Progenitor cell of endocrine pancreas (in vitro differentiated cells): Measurements from ENCODE around the gene UBQLN1. TPM values are rescaled to one million over a fixed set of nuclear protein-coding genes. Genes with fewer than 3 reads are reported as not detected.

Experiments used
- DNase-seq: peaks from one replicate; pipeline ENCODE4 v3.0.0; 2021; ENCODE audit warnings: low spot score; ENCODE audit not compliant: unreplicated experiment
- H3K27ac Mint-ChIP-seq: 2 replicates; pipeline ENCODE4 v1.8.0; 2021; ENCODE audit warnings: mild to moderate bottlenecking, moderate library complexity, mixed read lengths
- H3K27me3 Mint-ChIP-seq: 2 replicates; pipeline ENCODE4 v1.8.0; 2021; ENCODE audit warnings: mixed read lengths
- H3K36me3 Mint-ChIP-seq: 2 replicates; pipeline ENCODE4 v1.8.0; 2022; ENCODE audit warnings: mixed read lengths; ENCODE audit not compliant: insufficient read depth
- H3K4me1 Mint-ChIP-seq: 2 replicates; pipeline ENCODE4 v1.8.0; 2021; ENCODE audit warnings: low read depth, mixed read lengths
- H3K4me3 Mint-ChIP-seq: 2 replicates; pipeline ENCODE4 v1.8.0; 2021; ENCODE audit warnings: low read depth, mild to moderate bottlenecking, moderate library complexity, mixed read lengths
- H3K9me3 Mint-ChIP-seq: 2 replicates; pipeline ENCODE4 v1.8.0; 2021; ENCODE audit warnings: low read depth, mixed read lengths
- CTCF ChIP-seq: fragments of 200-600 bp; sonication (generic); IDR thresholded peaks from one replicate; pipeline ENCODE4 v1.5.0; 2021; ENCODE audit warnings: antibody characterized with exemption, mild to moderate bottlenecking; ENCODE audit not compliant: unreplicated experiment
- total RNA-seq: library from RNA; stranded (reverse); gene quantifications from 2 replicates; pipeline ENCODE4 v1.2.1, GENCODE V29; 2021

The UBQLN1 gene
- total RNA-seq, 1 donor from 2014 or later, result 108 TPM

- peaks cover 34% of the 10 kb centered on the region for H3K36me3 Mint-ChIP-seq
- no peaks in the 10 kb centered on the region for H3K27me3 Mint-ChIP-seq
- TF ChIP-seq CTCF, result no peak
- no peaks in the 10 kb centered on the region for H3K4me1 Mint-ChIP-seq
- H3K9me3 Mint-ChIP-seq, result peaks cover 4% of the 10 kb centered on the region
- H3K4me3 Mint-ChIP-seq, result no peak overlapping the region
- no peak for DNase-seq
- no peak overlapping the region for H3K27ac Mint-ChIP-seq
Measured at GRCh38 chr9:83649515-83649914, 58.2 kb downstream of the UBQLN1 start.

- no peak overlapping the region for H3K27ac Mint-ChIP-seq
- peak; percentile 66 for TF ChIP-seq CTCF
- no peaks in the 10 kb centered on the region for H3K27me3 Mint-ChIP-seq
- H3K9me3 Mint-ChIP-seq, result peaks cover 4% of the 10 kb centered on the region
- no peak overlapping the region for H3K4me3 Mint-ChIP-seq
- H3K4me1 Mint-ChIP-seq, result no peaks in the 10 kb centered on the region
- DNase-seq, result peak; percentile 25
- peaks cover 30% of the 10 kb centered on the region for H3K36me3 Mint-ChIP-seq
Measured at GRCh38 chr9:83649080-83649479, 58.7 kb downstream of the UBQLN1 start.

- H3K27me3 Mint-ChIP-seq, result no peaks in the 10 kb centered on the region
- TF ChIP-seq CTCF, result no peak
- H3K9me3 Mint-ChIP-seq, result no peaks in the 10 kb centered on the region
- no peak overlapping the region for H3K4me3 Mint-ChIP-seq
- no peak for DNase-seq
- no peak overlapping the region for H3K27ac Mint-ChIP-seq
- H3K36me3 Mint-ChIP-seq, result peaks cover 18% of the 10 kb centered on the region
- no peaks in the 10 kb centered on the region for H3K4me1 Mint-ChIP-seq
Measured at GRCh38 chr9:83646500-83647239, 61.1 kb downstream of the UBQLN1 start.

- Mint-ChIP-seq H3K4me3 (no peak overlapping the region), H3K27me3 (no peaks in the 10 kb centered on the region), H3K36me3 (peaks cover 7% of the 10 kb centered on the region), H3K9me3 (no peaks in the 10 kb centered on the region), H3K4me1 (no peaks in the 10 kb centered on the region), H3K27ac (peak overlapping the region; percentile 51)
- TF ChIP-seq CTCF, result no peak
- no peak for DNase-seq
Measured at GRCh38 chr9:83642793-83643192, 65.0 kb downstream of the UBQLN1 start.

DNA sequence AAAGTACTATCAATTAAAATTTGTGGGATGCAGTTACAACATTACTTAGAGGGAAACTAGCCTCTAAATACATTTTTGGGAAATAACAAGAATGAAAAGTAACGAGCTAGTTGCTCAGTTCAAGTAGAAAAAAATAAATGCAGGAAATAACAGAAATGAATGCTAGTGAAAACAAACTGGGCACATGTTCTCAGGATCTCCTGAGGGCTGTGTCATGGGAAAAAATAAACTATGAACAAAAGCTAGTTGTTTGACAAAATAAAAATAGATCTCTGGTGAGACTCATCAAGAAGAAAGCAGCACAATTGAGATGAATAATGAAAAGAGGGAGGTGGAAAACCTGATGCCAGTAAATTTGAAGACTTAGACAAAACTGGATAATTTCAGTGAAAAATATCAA, 68.5 kb downstream of the UBQLN1 start:
- no peak for TF ChIP-seq CTCF
- no peak for DNase-seq
- Mint-ChIP-seq H3K9me3 (no peaks in the 10 kb centered on the region), H3K36me3 (peaks cover 6% of the 10 kb centered on the region), H3K4me1 (no peaks in the 10 kb centered on the region), H3K4me3 (no peak overlapping the region), H3K27ac (peak overlapping the region; percentile 1), H3K27me3 (no peaks in the 10 kb centered on the region)
